Stimulated activated CD8-positive, alpha-beta memory T cell treated with anti-CD3 and anti-CD28 coated beads, Interleukin-12 subunit alpha, Interleukin-12 subunit beta, amount 100 ng/mL, for 24 hours (primary cell): ENCODE results near the gene TMEM132D.
"Not testable (repeated sequence)": the region's sequence is repeated elsewhere in the genome, so short reads cannot be mapped to it uniquely, and the experiment has no call there.

Experiments
- DNase-seq: peaks from one replicate; pipeline ENCODE4 v3.0.0-alpha.2; 2020; ENCODE audit errors: extremely low read depth

Gene TMEM132D

DNA sequence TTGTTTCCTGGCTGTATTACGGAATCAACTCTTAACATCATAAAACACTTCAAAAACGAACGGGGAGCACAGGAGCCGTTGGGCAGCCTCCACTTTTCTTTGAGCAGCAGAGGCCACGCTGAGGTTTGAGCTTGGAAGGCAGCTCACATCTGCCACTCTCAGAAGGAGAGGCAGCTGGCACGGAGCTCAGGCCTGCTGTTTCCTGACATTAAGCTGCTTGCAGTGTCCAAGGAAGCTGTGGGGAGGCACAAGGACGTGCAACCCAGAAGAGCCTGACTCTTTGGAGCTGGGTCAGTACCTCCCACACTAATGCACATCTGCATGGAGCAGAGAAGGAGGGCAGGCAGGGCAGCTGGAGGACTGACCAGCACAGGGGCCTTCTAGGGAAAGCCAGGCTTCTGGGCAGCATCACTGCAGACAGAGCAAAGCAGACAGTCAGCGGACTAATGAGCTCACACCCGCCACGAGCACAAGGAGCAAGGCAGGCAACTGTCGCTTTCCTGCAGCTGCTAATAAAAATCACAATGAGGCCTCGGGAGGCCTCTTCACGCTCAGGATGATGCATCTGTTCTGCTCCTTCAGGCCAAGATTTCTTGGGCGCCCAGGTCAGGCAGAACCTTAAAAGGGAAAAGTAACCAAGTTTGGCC, 839.5 kb downstream of the TMEM132D start:
- DNase-seq, result no peak

DNA sequence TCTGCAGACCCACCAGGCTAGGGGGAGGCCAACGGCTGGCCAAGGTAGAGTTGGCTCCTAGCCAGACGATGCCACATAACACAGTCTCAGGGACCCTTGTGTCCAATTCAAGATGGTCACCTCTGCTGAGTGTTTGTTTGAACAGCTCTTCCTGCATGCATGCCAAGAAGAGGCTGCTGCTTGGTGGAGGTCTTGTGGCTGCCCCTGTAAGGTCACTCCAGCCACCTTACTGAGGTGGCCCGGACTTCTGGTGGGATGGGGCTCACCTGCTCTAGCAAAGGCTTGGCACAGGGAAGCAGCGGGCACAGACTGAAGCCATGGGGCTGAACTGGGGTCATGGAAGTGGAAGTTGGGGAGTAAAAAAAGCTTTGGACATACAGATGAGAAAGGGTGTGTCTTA, 840.2 kb downstream of the TMEM132D start:
- DNase-seq, result no peak

DNA sequence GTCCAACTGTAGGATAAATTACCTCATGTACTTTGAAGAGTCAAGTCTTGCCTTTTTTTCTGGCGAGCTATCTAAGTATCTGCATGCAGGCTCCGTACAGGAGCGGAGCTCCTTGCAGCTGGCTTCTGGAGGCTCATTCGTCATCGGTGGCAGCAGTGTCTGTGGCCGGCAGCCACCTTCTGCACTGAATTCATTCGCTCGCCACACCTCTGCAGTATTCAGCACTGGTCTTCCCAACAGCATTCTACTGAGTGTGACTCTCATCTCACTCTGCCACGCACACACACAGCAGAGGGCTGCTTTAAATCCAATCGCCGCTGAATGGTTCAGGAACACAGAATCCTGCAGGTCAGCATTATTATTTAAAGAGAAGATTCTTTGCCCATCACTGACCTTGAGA, 850.6 kb downstream of the TMEM132D start:
- DNase-seq, result no peak

DNA sequence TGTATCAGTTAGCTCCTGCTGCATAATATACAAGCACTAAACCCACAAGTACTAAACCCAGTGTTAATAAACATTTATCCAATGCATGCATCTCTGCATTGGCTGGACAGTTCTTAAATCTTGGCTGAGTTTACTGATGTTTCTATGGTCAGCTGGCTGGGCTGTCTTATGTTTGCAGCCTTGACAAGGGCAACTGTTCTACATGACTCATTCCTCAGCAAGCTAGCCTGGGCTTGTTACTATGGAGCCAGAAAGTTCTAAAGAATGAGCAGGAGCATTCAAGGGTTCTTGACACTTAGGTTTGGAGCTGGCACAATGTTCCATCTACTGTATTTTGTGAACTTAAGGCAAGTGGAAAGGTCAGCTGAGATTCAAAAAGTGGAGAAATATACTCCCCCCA, 851.5 kb downstream of the TMEM132D start:
- no peak for DNase-seq

DNA sequence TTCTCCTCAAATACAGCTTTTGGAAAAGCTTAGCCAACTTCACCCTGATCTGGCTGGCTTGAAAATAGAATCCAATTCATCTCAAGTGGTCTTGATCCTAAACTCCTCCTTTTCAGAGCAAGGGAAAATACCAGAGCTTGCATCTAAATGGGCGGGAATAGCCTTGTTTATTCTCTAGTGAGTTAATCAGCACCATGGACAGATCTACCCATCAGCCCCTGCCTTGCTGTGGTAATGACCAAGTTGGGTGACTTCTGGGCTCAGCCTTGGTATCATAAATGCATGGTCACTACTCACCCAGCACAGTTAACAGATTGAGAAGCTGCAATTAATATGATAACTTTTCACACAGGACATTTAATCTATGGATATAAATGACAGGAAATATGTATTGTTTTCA, 853.9 kb downstream of the TMEM132D start:
- no peak for DNase-seq

DNA sequence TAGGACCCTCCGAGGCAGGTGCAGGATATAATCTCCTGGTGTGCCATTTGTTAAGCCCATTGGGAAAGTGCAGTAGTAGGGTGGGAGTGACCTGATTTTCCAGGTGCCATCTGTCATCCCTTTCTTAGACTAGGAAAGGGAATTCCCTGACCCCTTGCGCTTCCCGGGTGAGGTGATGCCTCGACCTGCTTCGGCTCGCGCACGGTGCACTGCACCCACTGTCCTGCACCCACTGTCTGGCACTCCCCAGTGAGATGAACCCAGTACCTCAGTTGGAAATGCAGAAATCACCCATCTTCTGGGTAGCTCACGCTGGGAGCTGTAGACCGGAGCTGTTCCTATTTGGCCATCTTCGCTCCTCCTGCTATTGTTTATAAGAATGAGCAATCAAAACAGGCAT, 860.5 kb downstream of the TMEM132D start:
- DNase-seq, result not testable (repeated sequence)

DNA sequence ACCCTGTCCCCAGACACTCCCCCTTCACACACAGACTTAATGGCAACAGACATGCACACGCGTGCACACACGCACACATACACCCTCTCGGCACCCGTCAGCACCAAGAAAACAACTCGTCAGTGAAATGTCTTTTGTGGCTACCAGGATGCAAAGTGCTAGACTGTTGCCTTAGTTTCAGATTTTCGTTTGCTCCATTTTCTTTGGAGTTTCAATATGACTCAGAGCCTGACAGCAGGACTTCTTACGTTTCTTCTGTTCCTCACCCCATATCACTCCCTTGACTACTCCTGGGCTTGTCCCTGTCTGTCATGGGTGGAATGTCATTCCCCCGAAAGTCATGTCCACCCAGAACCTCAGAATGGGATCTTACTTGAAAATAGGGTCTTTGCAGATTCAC, 867.7 kb downstream of the TMEM132D start:
- DNase-seq, result no peak

DNA sequence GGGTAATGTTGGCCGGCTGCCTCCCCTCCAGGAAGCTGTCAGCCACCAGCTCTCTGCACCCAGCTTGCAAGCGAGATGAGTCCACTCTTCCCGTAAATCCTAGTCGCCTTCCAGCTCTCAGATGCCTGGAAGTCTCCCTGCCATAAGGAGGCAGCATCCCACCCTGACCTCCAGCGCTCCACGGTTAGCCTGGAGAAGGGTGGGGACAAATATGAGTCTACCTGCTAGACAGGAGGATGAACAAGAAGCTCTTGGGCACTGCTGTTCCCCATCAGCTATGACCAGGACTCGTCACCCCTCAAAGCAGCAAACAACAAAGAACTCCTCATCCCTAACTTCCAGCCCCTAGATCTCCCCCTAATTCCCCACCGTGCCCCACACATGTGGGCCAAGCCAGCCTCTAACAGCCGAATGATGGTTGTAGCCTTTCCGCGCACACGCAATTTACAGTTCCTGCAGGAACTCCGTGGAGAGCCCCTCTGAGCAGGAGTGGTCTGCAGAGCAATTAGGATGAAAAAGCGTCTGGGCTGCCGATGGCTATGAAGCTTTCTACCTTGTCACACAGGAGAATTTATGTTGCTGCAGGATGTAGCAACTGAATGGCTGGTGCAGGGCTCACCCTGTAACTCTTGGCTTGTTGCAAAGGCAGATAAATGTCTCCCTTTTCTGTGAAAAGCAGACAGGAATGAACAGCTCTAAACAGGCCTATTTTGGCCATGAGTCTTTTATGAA, 869.1 kb downstream of the TMEM132D start:
- no peak for DNase-seq

DNA sequence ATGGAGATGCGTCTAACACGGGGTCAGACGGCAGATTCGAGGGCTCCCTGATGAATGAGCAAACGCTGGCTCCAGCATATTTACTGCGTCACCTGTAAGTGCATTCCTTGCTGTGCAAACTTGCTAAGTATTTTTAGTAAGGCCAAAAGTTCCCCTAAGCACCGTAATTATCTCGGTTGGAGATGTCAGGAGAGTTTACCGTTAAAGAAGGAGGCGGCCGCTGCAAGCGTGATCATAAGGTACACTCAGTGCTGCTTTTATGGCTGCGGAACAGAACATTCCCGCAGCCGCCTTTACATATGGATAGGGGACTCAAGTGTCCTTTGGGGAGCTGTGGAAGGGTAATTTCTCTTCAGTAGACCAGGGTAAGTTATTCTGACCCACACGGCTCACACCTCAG, 875.0 kb downstream of the TMEM132D start:
- no peak for DNase-seq

DNA sequence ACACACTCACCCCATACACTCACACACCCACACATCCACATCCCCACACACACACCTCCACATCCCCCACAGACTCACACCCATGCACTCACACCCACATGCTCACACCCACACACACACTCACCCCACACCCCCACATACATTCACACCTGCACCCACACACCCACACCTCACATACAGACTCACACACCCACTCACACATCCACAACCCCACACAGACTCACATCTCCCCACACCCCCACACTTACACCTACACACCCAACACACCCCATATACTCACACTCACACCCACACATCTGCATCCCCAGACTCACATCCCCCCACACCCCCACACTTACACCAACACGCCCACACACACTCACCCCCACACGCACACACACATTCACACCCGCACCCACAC, 878.8 kb downstream of the TMEM132D start:
- DNase-seq, result no peak
